Kasumi-1 (cell line): ENCODE measurements around the gene ZBTB20.

Experiments
- DNase-seq, 2 experiments: peaks; one replicate each; lab custom pipeline; 2025; lab: John Stamatoyannopoulos, UW

Gene ZBTB20

DNA sequence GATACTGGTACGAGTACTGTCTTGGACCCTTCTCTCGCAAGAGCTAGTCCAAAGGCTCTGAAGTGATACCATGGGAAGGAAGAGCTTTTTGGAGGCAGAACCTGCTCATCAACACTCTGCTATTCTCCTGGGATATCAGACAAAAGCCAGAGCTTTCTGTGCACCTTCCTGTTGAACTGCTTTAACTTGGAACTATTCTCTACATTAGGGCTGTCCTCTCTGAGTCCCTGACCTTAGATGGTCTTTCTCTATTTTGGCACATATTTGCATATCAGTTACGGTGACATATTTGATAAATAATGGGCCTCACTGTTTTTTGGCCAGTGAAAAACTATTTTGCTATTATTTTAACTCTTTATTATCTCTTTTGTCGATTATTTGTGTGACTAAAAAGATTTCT lies 706.4 kb downstream of the ZBTB20 start:
- no peak for DNase-seq

DNA sequence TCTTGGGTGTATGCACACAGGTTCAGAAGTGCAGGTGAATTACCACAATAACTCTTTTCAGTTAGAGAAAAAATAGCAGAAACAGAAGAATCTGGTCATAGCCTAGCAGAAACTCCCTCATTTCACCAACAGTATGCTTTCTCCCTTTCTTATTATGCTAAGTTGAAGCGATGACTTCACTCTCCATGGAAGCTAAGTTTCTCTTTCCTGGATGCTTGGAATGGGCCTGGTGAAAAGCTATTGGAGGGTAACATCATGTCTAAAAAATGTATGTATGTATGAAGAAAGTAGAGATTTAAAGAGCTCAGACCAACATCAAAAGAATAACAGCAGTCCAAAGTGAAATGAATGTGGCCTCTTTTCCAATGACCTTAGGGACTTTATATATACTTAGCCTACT lies 707.8 kb downstream of the ZBTB20 start:
- DNase-seq, result no peak

DNA sequence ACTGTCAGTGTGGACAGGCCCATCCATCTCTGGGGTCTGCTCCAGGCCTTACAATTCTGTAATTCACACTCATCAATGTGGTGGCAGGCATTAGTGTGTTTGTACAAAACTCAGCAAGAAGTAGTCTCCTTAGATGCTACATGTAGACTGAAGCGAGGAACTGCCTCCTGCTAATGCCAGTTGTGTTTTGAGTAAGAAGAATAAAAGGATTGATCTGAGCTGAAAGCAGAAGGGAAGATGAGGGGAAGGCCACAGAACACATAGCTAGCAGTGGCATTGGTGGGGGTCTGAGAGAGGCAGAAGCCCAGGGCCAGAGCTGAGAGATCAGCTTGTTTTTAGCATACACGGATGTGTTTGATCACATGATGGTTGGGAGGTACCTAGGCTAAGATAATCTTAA lies 709.2 kb downstream of the ZBTB20 start:
- DNase-seq, result no peak

- no peak for DNase-seq
Measured at GRCh38 chr3:114436182-114436581, 710.9 kb downstream of the ZBTB20 start.

- DNase-seq, result no peak
Measured at GRCh38 chr3:114435386-114436115, 711.5 kb downstream of the ZBTB20 start.

DNA sequence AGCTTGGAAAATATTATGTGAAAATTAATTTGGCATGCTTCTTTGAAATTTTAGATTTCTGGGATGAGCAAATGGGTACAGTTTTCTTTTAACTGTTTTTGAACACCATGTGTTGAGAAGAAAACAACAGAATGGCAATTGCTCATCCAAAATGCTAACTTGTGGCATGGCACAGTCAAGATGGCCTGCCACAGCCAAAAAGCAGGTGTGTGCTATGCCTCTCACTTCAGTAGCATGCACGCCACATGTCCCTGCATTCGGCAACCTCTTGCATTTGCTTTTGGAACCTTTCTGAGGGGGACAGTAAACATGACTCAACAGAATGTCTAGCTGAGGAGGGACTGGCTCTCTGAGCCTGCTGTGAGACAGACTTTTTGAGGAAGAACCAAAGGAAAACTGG lies 714.8 kb downstream of the ZBTB20 start:
- DNase-seq, result no peak

DNA sequence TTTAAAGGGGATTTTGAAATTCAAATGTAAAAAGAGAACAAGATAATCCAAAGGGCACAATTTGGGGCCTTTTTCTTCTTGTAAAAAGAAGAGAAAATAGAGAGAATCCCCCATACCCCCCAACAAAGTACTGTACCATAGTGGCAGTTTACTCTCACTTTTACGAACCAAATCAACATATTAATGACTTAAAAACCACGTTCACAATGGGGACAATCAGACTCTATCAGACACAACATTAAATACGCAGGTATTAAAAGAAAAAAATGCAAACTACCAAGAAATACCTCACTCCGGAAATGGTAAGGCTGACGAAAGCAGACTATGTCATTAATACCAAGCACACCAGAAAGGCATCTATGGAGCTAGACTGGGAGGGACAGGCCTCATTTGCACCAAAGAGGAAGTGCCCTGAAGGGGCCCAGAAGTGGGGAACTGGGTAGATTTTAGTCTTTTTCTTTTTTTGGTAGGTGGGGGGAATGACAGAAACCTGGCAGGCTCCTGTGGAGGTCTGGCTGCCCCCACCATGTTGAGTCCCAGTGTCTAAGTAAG lies 719.0 kb downstream of the ZBTB20 start:
- peak; percentile 20 to 22 for DNase-seq

DNA sequence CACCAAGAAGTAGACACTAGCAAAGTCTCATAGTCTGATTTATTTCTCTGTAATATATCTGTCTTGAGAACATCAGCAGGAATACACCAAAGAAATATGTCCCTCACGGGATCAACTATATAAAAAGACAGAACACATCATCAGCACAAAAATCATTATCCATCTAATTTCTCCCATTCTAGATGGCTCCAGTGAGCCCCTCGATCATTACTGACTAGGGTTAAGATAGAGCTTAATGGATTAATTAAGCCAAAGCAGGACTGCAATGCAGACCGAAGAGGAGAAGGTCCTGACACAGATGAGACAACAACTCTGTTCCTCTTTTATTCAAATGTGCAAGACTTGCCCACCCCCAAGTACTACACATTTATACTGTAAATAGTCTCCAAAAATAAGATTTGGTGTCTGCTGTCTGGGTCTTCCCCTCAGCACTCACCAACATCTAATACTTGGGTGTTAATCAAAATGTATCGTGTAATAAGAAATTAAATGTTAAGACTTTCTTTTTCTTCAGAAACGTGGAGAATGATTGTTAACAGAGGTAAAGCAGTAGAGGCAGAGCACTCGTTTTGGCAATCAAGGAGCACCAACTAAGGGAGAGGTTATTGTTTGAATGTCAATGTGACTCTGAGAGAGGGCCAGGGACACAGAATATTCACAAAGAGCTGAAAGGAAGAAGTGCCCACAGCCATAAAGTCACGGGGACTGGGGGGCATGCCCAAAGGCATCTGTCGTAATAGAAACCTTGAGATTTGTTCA lies 719.6 kb downstream of the ZBTB20 start:
- no peak for DNase-seq

DNA sequence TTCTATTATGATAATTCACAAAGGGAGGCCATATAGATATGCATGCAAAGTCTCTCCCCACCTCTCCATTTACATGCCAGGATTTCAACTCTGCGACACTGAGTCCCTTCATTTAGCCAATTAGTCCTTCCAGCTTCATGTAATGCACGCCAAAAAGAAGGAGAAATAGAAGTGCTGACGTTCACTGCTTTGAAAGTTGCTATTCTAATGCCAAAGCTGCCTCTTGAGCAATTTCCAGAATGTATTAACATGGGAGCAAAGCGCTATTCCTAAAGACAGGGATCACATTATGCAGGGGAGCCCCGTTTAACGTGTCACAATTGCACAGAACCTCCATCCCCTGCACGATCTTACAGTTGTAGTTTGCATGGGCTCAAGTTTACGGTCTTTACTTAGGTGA lies 722.8 kb downstream of the ZBTB20 start:
- DNase-seq, result no peak

- no peak for DNase-seq
Measured at GRCh38 chr3:114421204-114421603, 725.9 kb downstream of the ZBTB20 start.

GRCh38 chr3:114420072-114420471 lies 727.0 kb downstream of the ZBTB20 start:
- DNase-seq, result peak; percentile 35 to 36

DNA sequence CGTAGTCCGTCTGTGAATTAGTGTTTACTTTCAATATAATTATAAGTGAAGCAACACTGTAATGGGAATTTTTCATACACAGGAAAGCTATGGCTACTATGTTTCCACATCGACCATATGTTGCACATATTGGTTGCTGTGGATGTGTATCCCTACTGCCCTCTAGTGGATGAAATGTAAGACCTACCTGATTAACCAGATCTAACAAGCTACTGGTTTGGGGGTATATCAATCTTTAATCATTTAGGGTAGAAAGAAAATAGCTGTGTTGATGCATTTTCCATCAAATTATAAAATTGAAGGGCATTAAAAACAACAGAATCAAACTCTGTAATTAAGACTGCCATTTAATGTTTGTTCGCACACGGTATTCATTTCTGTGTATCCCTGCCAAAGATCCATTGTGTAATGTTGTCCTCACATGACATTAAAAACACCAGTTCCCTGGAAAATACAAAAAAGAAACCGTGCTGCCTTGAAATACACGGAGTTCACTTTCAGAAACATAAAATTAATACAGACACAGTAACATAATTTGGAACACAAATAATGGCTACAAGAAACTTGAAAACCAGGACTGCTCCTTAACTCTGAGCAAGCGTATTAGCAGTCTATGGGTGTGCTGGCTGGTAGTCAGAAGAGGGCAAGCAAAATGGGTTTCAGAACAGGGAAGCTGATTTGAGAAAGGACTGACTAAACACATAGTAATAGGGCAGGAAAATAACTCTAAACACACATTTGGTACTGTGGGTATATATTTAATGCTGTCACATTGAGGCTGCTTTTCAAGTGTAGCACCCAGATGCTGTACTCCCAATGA lies 728.2 kb downstream of the ZBTB20 start:
- peak; percentile 75 to 84 for DNase-seq

GRCh38 chr3:114418107-114418506 lies 729.0 kb downstream of the ZBTB20 start:
- DNase-seq, result no peak

- DNase-seq, result no peak
Measured at GRCh38 chr3:114417675-114418074, 729.4 kb downstream of the ZBTB20 start.

DNA sequence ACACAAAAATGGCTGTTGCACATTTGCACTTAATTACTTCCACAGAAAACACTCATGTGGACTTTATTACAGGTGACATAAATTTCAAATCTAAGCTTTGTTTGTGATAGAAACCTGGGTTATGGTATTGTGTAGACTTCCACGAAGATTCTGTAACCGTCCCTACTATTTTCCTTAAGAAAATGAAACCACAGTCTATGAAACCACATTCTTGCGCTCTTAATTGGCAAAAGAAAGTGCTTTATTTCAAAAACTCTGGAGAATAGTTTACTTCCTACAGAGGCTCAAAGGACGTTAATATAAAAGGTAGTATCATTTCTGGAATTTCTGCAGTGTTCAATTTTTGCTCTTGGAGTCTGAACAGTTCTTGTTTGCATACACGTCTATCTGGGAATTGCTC lies 729.8 kb downstream of the ZBTB20 start:
- DNase-seq, result no peak

GRCh38 chr3:114411811-114412803 lies 735.0 kb downstream of the ZBTB20 start:
- DNase-seq, result no peak

GRCh38 chr3:114411190-114411668 lies 735.9 kb downstream of the ZBTB20 start:
- DNase-seq, result no peak

DNA sequence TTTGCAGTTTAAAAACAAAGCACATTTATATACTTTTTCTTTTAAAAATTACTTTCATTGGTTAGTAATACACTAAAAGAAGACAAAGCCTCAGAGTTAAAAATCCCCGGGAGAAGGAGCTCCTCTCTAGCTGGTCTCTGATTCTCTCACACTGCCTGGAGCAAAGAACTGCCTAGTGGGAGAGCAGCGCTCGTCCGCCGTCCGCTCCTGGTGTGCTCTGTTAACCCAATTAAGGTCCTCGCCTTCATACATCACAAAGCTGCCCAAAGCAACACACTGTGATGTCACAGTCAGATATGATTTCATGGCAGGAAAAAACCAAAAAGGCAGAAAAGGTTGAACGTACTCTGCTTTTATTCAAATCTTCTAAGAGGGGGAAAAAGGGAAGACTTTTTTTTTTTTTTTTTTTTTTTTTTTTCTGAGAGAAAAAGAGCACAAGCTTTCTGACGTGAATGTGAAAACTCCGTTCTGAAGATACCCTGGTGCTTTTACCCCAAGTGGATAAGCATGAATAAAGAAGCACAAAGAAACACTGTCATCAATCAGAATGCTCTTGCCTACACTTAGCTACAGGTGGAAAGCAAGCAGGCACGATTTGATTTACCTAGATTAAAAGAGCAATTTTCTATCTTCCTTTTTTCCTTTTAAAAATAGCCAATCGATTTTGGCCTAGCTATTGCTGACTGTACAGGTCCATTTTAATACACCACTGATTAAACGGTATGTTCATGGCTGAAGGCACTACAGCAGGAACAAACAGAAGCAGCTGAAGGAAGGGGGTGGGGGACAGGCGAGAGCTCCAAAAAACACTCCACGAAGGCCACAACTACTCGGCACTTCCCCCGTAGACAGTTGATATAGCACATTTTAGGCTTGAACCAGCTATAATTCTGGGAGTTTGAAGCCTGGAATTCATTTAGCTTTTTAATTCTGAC lies 738.1 kb downstream of the ZBTB20 start:
- no peak for DNase-seq

- no peak for DNase-seq
Measured at GRCh38 chr3:114406922-114407321, 740.2 kb downstream of the ZBTB20 start.

DNA sequence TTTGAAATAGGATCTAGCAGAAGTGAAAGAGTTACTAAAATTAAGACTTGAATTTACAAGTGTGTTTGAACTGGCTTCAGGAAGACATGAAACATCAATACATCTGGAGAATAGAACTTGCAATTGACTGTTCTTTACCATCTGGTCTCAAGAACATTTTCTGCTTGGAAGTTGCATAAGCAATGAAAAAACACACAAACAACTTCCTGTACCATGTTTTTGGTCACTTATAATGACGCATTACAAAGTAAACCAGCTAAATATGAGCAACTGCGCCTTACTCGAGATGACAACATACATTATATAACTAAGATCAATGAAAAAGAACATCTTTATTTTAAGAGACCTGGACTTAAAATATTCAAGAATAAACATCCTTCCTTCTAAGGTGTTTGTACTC lies 740.8 kb downstream of the ZBTB20 start:
- no peak for DNase-seq
